ENCODE data around the gene CAPZB.
A peak's percentile ranks its signal among the peaks of the same experiment; 100 is the strongest.

Gene CAPZB

GRCh38 chr1:19404748-19405147 lies 80.6 kb downstream of the CAPZB start:
- DNase-seq: no peak

DNA sequence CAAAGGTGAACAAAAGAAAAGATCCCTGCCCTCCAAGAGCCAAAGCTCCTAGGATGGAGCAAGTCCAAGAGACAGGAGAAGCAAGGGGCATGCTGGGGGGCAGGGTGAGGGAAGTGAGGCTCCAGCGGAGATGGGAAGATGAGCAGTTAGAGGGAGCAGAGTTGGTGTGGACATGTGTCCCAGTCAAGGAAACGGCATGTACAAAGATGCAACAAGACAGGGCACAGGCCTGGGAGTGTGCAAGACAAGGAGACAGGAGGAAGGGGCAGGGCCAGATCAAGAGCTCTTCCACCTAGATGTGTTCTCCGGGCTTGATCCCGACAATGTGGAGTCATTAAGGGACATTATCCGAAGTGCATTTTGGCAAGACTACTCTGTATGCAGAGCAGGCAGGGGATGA lies 82.1 kb downstream of the CAPZB start:
- no peak for DNase-seq

DNA sequence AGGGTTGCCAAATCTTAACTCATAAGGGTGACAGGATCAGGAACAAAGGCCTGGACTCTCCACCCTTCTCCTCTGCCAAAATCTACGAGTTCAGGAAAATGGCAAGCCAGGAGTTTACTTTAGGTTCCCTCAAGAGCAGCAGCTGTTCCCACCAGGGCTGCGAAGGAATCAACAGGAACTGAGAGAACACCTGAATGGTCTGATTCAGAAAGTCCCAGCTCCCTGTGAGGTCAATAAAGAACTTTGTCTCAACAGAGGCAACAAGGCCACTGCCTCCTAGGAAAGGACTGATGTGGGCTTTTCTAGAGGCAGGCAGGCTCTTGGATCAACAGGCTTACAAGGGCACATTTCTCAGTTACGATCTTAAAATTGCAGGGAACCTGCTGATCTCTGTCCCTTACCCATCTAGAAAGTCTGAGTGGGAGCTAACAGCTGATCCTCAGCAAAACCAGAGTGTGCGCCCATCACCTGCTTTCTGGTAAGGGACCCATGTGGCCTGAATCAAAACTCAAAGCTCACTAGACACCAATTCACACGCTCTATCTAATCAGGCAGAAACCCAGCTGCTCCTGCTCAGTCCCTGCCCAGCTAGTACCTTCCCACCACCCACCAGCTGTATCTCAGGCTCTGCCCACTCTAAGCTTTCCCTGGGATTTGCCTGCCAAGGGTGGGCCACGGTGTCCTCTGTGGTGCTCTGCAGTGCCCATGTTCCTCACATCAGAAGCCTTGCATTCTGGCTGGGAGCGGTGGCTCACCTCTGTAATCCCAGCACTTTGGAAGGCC lies 83.1 kb downstream of the CAPZB start:
- DNase-seq: no peak

GRCh38 chr1:19401535-19401889 lies 83.8 kb downstream of the CAPZB start:
- DNase-seq: no peak

- no peak for DNase-seq
Observed at GRCh38 chr1:19400875-19401534, 84.3 kb downstream of the CAPZB start.

DNA sequence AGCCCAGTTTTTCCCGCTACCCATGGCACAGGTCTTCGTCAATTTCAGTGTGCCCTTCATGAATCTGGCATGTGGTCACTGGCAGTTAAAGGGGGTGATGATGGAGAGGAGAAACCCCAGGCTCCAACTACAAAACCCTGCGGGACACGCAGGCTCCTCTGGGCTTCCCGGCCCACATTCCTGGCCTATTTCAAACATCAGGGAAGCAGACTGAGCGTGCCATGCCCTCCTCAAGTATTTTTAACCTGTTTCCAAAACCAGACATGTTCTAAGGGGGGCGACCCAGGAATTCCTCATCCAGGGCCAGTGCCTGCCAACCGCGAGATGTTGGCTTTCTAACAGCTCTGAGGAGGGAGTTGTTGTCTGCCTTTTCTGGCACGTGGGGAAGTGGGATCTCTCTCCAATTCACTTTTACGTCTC lies 85.1 kb downstream of the CAPZB start:
- no peak for DNase-seq

- peak; percentile 27 for DNase-seq
Observed at GRCh38 chr1:19398309-19398760, 87.0 kb downstream of the CAPZB start.

- DNase-seq: no peak
Observed at GRCh38 chr1:19397217-19397945, 88.0 kb downstream of the CAPZB start.

DNA sequence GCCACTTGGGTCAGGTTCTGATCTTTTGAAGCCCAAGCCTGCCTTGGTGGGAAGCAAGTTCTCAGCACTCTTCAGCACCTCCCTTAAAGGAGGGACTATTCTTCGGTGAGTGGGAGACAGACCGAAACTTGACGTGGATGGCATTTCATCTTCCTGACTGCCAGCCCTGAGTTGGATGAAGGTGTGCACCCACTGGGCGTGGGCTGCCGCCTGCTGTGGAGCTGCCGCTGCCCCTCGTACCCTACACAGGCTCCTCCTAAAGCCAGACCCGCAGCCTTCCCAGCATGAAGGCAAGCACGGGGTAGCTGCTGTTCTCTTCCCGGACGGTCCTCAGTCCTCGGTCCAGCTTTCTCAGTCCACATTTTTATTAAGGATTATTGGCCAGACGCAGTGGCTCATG lies 89.1 kb downstream of the CAPZB start:
- DNase-seq: no peak

- no peak for DNase-seq
Observed at GRCh38 chr1:19395678-19396192, 89.6 kb downstream of the CAPZB start.

GRCh38 chr1:19393046-19393445 lies 92.3 kb downstream of the CAPZB start:
- no peak for DNase-seq

DNA sequence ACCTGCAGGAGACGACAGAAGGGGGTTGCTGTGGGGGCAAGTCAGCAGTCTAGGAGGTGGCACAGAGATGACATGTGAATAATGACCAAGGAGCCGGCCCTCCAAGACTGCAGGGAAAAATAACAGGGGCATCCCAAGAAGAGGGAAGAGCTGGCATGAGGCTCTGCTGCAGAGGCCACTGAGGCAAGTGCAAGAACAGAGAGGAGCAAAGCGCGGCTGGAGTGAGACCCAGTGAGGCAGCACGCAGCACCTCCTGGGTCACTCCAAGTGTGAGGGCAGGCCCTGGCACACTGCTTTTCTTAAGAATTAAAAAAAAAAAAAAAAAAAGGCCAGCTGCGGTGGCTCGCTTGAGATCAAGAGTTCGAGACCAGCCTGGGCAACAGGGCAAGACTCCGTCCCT lies 93.1 kb downstream of the CAPZB start:
- DNase-seq: no peak

DNA sequence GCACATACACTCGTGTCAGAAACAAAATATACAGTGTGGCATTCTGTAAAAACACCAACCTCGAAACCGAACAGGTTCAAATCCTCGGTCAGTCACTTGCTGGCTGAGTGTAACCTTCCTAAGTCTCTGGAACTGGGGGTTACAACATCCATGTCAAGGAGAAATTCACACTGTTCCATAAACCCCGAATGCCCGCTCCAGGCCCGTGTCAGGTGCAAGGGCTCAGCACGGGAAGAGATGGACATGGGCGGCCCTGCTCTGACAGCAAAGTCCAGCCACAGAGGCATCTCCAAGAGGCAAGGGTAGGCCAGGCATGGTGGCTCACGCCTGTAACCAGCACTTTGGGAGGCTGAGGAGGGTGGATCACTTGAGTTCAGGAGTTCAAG lies 93.8 kb downstream of the CAPZB start:
- DNase-seq: no peak

- DNase-seq: peak; percentile 66
Observed at GRCh38 chr1:19390901-19391595, 94.3 kb downstream of the CAPZB start.

DNA sequence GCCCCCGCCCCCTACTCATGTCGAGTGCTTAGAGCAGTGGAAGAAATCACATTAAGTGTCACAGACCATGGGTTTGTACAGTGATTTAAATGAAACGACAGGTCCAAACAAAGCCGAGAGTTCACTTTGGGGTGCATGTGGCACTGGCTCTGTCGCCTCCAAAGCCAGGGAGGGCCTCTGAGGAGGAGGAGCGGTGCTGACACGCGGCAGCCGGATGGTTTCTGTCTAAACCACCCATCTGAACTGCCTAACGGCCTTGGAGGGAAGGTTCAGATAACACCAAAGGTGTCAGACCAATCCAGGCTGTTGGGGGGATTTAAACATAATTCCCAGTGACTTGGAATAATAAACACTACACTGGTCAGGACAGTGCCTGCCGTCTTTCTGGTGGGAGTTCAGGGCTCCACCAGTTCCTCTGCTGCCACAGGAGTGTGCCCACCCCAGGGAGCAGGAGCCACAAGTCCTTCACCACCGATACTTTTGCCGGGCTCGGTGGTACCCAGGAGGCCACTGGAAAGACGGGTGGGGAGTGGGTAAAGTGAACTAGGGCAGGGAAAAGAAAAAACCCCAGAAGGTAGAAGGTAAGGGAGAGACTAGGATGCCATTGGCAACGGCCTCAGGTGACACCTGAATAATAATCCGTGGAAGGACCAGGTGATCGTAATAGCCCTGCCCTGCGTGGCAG lies 95.0 kb downstream of the CAPZB start:
- no peak for DNase-seq

DNA sequence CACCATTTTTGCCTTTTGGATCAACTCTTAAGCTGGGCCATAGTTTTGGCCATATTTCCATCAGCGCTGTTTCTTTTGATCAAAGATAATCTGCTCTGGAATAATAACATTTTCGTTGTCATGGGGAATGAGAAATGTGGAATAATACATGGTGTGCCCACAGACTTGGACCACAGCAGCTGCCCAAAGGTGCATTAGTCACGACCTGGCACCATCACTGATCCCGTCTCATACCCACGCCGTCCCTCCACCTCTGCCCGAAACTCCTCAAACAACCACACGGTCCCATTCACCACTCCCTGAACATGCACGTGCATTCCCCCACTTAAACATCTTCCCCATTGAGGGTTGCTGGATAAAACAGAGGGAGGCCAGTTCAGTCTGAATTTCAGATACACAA lies 96.4 kb downstream of the CAPZB start:
- no peak for DNase-seq

DNA sequence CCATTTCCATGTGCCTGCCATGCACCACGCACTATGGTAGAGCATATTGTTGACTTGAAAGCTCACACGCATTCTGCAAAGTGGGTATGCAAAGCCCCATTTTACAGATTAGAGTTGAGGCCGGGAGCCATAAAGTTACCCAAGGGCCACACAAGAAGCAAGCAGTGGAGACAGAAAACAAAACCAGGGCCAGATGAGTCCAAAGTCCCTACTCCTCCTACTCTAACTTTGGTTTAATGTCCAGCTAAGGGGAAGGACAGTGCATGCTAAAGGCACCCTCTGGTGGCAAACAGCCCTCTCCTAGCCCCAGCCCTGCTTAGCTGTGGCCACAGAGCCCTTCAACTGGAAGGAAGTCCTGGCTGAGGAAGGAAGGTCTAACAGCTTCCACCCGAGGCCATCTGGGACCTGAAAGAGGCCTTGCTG lies 98.3 kb downstream of the CAPZB start:
- no peak for DNase-seq

DNA sequence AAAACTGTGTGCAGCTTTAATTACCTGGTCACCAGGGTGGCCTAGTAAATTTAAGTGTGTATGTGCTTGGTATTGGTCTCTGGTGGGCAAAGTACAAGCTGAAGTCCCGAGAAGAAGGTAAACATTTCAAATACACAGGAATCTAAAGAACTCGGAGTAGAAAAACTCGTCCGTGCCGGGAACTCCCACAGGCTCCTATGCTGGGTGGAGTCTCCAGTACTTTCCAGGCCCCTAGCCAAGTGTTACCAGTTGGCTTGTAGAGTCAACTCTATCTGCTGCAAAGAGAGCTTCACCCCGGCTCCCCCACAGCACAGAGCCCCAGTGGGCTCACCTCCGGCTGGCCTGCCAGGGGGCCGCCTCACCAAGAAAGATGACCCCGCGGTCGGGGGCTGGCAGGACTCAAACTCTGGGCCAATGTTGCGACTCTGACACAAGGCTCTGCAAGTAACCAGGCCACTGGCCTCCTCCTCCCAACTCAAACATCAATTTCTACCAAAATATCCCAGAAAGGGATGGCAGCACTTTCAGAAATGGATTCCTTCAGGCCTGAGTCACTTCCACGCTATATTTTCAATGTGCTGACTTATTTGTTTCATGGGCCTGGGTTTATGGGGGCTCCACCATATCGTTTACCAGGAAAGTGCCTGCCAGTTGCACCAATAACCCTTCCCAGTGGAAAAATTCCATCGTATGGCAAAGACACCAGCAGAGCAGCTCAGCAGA lies 99.3 kb downstream of the CAPZB start:
- no peak for DNase-seq

DNA sequence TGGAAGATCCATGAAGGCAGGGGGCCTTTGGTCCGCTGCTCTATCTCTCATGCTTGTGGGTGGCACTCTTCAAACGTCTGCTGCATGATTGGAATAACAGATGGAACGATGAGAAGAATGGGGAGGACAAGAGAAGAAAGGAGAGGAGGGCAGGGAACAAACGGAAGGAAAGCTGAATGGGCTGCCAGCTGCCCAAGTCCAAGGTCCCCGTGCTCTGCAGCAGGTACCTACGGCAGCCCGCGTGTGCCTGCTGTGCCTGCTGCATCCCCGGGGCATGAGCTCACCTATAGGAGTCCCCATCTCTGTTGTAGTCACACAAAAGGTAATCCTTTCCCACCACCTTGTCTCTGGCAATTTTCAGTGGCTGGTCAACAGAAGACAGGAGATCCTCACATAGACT lies 100.1 kb downstream of the CAPZB start:
- no peak for DNase-seq

DNA sequence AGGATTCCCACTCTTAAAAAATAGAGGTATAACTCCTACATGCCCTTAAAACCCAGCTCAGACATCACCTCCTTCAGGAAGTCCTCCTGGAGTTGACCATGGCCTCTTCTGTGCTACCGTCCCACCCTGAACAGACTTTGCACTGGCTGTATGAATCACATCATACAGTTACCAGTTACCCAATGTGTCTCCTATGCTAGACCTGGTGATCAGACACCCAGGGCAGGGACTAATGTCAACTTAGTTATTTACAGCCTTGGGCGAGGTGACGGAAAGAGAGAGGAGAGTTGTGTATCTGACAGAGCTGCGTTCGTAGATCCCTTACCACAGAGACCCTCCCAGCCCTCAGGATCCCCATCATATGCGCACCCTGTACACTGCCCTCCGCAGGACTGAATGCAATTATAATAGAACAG lies 100.6 kb downstream of the CAPZB start:
- DNase-seq: no peak

DNA sequence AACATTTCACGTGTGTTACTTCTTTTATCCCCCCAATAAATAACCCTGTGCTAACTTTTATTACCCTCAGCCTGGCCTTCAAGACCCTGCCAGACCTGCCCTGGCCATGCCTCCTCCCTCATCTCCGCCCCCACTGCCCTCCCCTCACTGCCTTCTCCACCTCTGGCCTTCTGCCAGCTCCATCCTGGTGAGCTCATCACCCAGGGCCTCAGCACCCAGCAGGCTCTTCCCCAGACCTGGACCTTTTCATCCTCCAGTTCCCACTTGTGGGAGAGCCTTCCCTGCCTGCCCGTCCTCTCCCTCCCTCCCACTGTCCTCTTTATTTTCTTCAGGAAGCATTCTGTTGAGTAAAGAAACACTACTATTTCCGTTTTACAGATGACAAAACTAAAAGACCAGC lies 101.2 kb downstream of the CAPZB start:
- no peak for DNase-seq

- DNase-seq: no peak
Observed at GRCh38 chr1:19382222-19382621, 103.1 kb downstream of the CAPZB start.

Measured in activated naive CD4-positive, alpha-beta T cell treated with Interleukin-2 at 50 U/mL for 16 hours (primary cell).